GM18499 (cell line): Measurements from ENCODE around the gene MSL3B.
A peak's percentile ranks its signal among the peaks of the same experiment; 100 is the strongest.
"Not testable (repeated sequence)": the region's sequence is repeated elsewhere in the genome, so short reads cannot be mapped to it uniquely, and the experiment has no call there.

ENCODE experiments used
- ATAC-seq: cut with Tn5 transposase; IDR thresholded peaks from one replicate; pipeline ENCODE4 v1.9.1; 2021; ENCODE audit warnings: moderate number of reproducible peaks; ENCODE audit not compliant: insufficient read depth, unreplicated experiment

Gene MSL3B

GRCh38 chr2:233867993-233868532 is at the start of gene MSL3B:
TSS of gene MSL3B (minus strand) at chr2:233868386.
- no peak for ATAC-seq

- no peak for ATAC-seq
These were observed 48.9 kb upstream of the MSL3B start, which contains the start of gene TRPM8 for GRCh38 chr2:233917116-233917515. TSS of gene TRPM8 (plus strand) at chr2:233917373. CDS start at chr2:233926538, 9,165 bp downstream.

GRCh38 chr2:233915128-233915527 is 46.9 kb upstream of the MSL3B start:
- ATAC-seq: no peak

GRCh38 chr2:233912691-233913423 is 44.7 kb upstream of the MSL3B start:
- ATAC-seq: no peak

- no peak for ATAC-seq
These were observed 39.4 kb upstream of the MSL3B start for GRCh38 chr2:233907627-233908026.

- no peak for ATAC-seq
These were observed 37.8 kb upstream of the MSL3B start for GRCh38 chr2:233905945-233906344.

GRCh38 chr2:233901884-233902283 is 33.7 kb upstream of the MSL3B start:
- no peak for ATAC-seq

- ATAC-seq: no peak
These were observed 33.2 kb upstream of the MSL3B start for GRCh38 chr2:233901367-233901766.

- not testable (repeated sequence) for ATAC-seq
These were observed 28.1 kb upstream of the MSL3B start for GRCh38 chr2:233896253-233896652.

- ATAC-seq: no peak
These were observed 24.6 kb upstream of the MSL3B start for GRCh38 chr2:233892793-233893192.

GRCh38 chr2:233882353-233882752 is 14.2 kb upstream of the MSL3B start:
- ATAC-seq: no peak

GRCh38 chr2:233872125-233872524 is 3.9 kb upstream of the MSL3B start:
- ATAC-seq: not testable (repeated sequence)

GRCh38 chr2:233871432-233871831 is 3.2 kb upstream of the MSL3B start:
- ATAC-seq: no peak

- no peak for ATAC-seq
These were observed 1.7 kb downstream of the MSL3B start for GRCh38 chr2:233866479-233866878.

GRCh38 chr2:233865838-233866237 is 2.3 kb downstream of the MSL3B start:
- ATAC-seq: no peak

GRCh38 chr2:233862261-233862768 is 5.9 kb downstream of the MSL3B start:
- no peak for ATAC-seq

GRCh38 chr2:233858331-233858730 is 9.9 kb downstream of the MSL3B start:
- ATAC-seq: no peak

- no peak for ATAC-seq
These were observed 10.6 kb downstream of the MSL3B start for GRCh38 chr2:233857511-233858141.

- no peak for ATAC-seq
These were observed 12.0 kb downstream of the MSL3B start for GRCh38 chr2:233856184-233856583.

- no peak for ATAC-seq
These were observed 12.8 kb downstream of the MSL3B start for GRCh38 chr2:233855345-233855744.

GRCh38 chr2:233854241-233854981 is 13.8 kb downstream of the MSL3B start, which contains the start of gene HJURP:
TSS of gene HJURP (minus strand) at chr2:233854535. CDS start at chr2:233854500, 35 bp downstream.
- ATAC-seq: peak; percentile 81
